ENCODE results near the gene PLCXD3.

Gene PLCXD3

DNA sequence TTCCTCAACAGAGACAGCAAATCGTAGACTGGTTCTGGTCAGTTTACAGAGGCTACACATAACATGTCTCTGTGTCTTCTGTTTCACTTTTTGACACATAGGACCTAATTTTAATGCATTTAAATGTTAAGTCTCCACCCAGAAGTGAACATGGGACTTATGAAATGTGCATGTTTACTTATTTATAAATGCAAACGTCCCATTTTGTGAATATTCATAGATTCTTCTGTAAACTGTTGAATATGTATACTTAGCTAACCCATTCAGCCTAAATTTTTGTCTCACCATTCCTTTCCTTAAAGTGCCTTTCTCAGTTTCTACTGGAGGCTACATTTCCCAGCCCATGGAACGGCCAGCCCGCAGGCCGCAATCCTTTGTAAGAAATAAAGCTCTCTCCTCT lies 137.2 kb downstream of the PLCXD3 start:
- Histone ChIP-seq H4K20me1 (ENCODE audit: insufficient read depth) (no peaks in the 10 kb centered on the region), H2AFZ (ENCODE audit: low read depth) (no peak overlapping the region), H3K4me1 (ENCODE audit: low read depth, poor library complexity, severe bottlenecking) (no peaks in the 10 kb centered on the region), H3K27me3 (ENCODE audit: insufficient read depth, low read depth) (no peaks in the 10 kb centered on the region), H3K79me2 (ENCODE audit: insufficient read depth, low read depth) (no peaks in the 10 kb centered on the region), H3K27ac (no peak overlapping the region), H3K9ac (no peak overlapping the region), H3K36me3 (ENCODE audit: insufficient read depth) (no peaks in the 10 kb centered on the region), H3K4me3 (IDR thresholded peaks at IDR 0.05; ENCODE audit: insufficient read depth, low read depth, low read length) (no peak overlapping the region), H3K4me2 (no peak overlapping the region)
- TF ChIP-seq CTCF (conservative IDR thresholded peaks at IDR 0.05; ENCODE audit: low read depth, low read length) = no peak

- Histone ChIP-seq H3K36me3 (ENCODE audit: insufficient read depth) (no peaks in the 10 kb centered on the region), H3K27me3 (ENCODE audit: insufficient read depth, low read depth) (no peaks in the 10 kb centered on the region), H3K9ac (no peak overlapping the region), H2AFZ (ENCODE audit: low read depth) (no peak overlapping the region), H3K4me3 (IDR thresholded peaks at IDR 0.05; ENCODE audit: insufficient read depth, low read depth, low read length) (no peak overlapping the region), H3K27ac (no peak overlapping the region), H3K4me1 (ENCODE audit: low read depth, poor library complexity, severe bottlenecking) (no peaks in the 10 kb centered on the region), H3K79me2 (ENCODE audit: insufficient read depth, low read depth) (no peaks in the 10 kb centered on the region), H4K20me1 (ENCODE audit: insufficient read depth) (no peaks in the 10 kb centered on the region), H3K4me2 (no peak overlapping the region)
- no peak for TF ChIP-seq CTCF (conservative IDR thresholded peaks at IDR 0.05; ENCODE audit: low read depth, low read length)
These were observed 138.7 kb downstream of the PLCXD3 start for GRCh38 chr5:41371738-41372137.

- no peaks in the 10 kb centered on the region for H3K27me3 ChIP-seq (ENCODE audit: insufficient read depth, low read depth)
- H3K27ac ChIP-seq = no peak overlapping the region
- no peak overlapping the region for H2AFZ ChIP-seq (ENCODE audit: low read depth)
- H3K4me1 ChIP-seq (ENCODE audit: low read depth, poor library complexity, severe bottlenecking) = no peaks in the 10 kb centered on the region
- no peaks in the 10 kb centered on the region for H3K36me3 ChIP-seq (ENCODE audit: insufficient read depth)
- no peak overlapping the region for H3K4me2 ChIP-seq
- no peak for TF ChIP-seq CTCF (conservative IDR thresholded peaks at IDR 0.05; ENCODE audit: low read depth, low read length)
- no peaks in the 10 kb centered on the region for H3K79me2 ChIP-seq (ENCODE audit: insufficient read depth, low read depth)
- no peak overlapping the region for H3K4me3 ChIP-seq (IDR thresholded peaks at IDR 0.05; ENCODE audit: insufficient read depth, low read depth, low read length)
- no peaks in the 10 kb centered on the region for H4K20me1 ChIP-seq (ENCODE audit: insufficient read depth)
- H3K9ac ChIP-seq = no peak overlapping the region
These were observed 139.9 kb downstream of the PLCXD3 start for GRCh38 chr5:41370482-41370881.

DNA sequence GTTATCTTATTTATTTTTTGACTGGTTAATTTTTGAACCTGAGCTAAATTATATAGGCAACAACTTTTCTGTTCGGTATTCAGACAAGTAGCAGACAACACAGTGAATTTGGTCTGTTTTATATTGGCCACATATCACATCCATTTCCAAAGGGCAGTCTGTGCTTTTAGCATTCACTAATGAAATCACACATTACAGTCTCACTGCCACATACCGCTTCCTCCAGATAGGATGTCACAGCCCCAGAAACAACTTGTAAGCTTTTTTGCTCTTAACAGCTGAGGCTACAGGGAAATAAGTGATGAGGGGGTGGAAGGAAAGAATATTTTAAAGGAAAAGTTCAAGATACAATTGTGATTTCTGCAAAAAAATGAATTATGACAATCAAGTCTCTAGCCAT lies 140.6 kb downstream of the PLCXD3 start:
- no peaks in the 10 kb centered on the region for H4K20me1 ChIP-seq (ENCODE audit: insufficient read depth)
- H2AFZ ChIP-seq (ENCODE audit: low read depth) = no peak overlapping the region
- no peaks in the 10 kb centered on the region for H3K36me3 ChIP-seq (ENCODE audit: insufficient read depth)
- H3K4me1 ChIP-seq (ENCODE audit: low read depth, poor library complexity, severe bottlenecking) = no peaks in the 10 kb centered on the region
- TF ChIP-seq CTCF (conservative IDR thresholded peaks at IDR 0.05; ENCODE audit: low read depth, low read length) = no peak
- H3K27me3 ChIP-seq (ENCODE audit: insufficient read depth, low read depth) = no peaks in the 10 kb centered on the region
- H3K9ac ChIP-seq = no peak overlapping the region
- no peak overlapping the region for H3K27ac ChIP-seq
- H3K4me3 ChIP-seq (IDR thresholded peaks at IDR 0.05; ENCODE audit: insufficient read depth, low read depth, low read length) = no peak overlapping the region
- no peak overlapping the region for H3K4me2 ChIP-seq
- no peaks in the 10 kb centered on the region for H3K79me2 ChIP-seq (ENCODE audit: insufficient read depth, low read depth)

- Histone ChIP-seq H3K4me1 (ENCODE audit: low read depth, poor library complexity, severe bottlenecking) (no peaks in the 10 kb centered on the region), H3K27me3 (ENCODE audit: insufficient read depth, low read depth) (no peaks in the 10 kb centered on the region), H3K9ac (no peak overlapping the region), H3K4me3 (IDR thresholded peaks at IDR 0.05; ENCODE audit: insufficient read depth, low read depth, low read length) (no peak overlapping the region), H3K79me2 (ENCODE audit: insufficient read depth, low read depth) (no peaks in the 10 kb centered on the region), H3K36me3 (ENCODE audit: insufficient read depth) (no peaks in the 10 kb centered on the region), H2AFZ (ENCODE audit: low read depth) (no peak overlapping the region), H3K27ac (no peak overlapping the region), H4K20me1 (ENCODE audit: insufficient read depth) (no peaks in the 10 kb centered on the region), H3K4me2 (no peak overlapping the region)
- TF ChIP-seq CTCF (conservative IDR thresholded peaks at IDR 0.05; ENCODE audit: low read depth, low read length) = no peak
These were observed 142.2 kb downstream of the PLCXD3 start for GRCh38 chr5:41368158-41368557.

All from KMS-11 (cell line).